HG02763 (cell line): Measurements from ENCODE around the gene C9orf78.

ENCODE experiments used
- ATAC-seq: cut with Tn5 transposase; IDR thresholded peaks from one replicate; pipeline ENCODE4 v1.9.1; 2021; ENCODE audit warnings: mild to moderate bottlenecking, moderate library complexity; ENCODE audit not compliant: unreplicated experiment

The C9orf78 gene

DNA sequence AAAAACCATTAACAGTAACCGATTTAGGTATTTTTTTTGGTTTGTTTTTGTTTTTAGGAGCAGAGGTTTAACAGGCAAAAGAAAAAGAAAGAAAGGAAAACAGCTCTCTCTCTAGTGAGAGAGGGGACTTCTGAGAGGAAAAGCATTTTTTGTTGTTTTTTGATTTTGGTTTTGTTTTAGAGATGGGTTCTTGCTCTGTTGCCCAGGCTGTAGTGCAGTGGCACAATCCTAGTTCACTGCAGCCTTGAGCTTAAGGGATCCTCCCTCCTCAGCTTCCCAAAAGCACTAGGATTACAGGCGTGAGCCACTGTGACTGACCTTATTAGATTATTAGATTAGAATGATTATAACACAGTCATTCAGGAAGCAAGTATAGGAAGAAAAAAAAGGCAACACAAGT is 10.3 kb upstream of the C9orf78 start:
- ATAC-seq = no peak

DNA sequence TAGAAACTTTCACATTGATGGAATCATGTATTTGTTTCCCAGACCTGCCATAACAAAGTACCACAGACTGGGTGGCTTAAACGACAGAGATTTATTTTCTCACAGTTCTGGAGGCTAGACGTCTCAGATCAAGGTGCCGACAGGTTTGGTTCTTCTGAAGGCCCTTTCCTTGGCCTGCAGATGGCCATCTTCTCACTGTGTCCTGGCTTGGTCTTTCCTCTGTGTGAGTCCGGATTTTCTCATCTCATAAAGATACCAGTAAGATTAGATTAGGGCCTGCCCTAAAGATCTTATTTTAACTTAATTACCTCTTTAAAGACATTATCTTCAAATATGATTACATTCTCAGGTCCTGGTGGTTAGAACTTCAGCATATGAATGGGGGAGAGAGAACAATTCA is 6.0 kb upstream of the C9orf78 start:
- ATAC-seq = no peak

DNA sequence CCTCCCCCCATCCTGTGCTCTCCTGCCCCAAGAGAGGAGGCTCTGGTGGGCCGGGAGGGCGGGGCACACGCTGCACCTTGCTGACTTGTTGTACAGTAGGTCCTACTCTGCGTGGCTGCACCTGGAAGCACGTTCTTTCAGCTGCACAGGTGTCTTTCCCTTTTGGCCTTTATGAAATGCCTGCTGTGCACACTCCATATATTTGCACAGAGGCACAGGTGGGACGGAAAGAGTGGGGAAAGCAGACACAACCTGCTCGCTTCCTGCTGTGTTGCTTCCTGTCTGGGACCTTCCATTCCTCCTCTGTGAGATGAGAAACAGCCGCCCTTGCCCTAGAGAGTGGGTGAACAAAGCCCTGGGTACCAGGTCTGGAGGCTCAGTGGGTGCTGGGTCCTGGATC is 5.0 kb upstream of the C9orf78 start:
- no peak for ATAC-seq

DNA sequence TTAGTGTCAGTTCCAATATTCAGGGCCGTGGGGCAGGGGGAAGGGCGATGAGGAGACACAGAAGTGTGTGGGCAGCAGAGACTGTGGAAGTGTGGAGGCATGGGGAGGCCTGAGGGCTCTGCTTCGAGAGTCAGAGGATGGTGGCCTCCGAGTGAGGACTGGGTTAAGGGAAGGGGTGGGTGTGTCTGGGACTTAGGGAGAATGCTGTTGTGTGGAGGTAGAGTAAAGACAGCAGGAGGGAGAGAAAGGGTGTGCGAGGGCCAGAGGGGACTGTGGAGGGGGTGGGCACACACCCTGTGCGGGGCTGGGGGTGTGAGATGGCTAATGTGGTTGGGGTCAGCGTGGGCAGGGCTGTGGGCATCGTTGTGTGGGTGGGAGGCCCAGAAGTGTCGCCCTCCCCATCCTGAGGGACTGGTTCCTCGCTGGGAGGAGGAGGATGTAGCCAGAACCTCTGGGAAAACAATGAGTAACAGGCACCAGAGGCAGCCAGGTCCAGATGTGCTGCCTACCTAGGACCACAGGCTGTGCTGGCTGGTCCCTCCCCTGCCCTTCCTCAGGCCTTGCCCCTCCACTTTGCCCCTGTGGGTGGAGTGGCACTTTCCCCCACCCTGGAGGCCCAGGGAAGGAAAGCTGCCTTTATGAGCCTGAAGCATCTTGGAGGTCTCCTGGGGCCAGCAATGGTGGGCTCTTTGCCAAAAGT is 4.4 kb upstream of the C9orf78 start:
- no peak for ATAC-seq

GRCh38 chr9:129838707-129839259 is 3.7 kb upstream of the C9orf78 start:
- ATAC-seq = no peak

- no peak for ATAC-seq
These were observed 1.4 kb upstream of the C9orf78 start for GRCh38 chr9:129836311-129837007.

GRCh38 chr9:129835860-129836223 is 767 bp upstream of the C9orf78 start:
- peak; percentile 1 for ATAC-seq

- ATAC-seq = peak; percentile 1
These were observed 467 bp downstream of the C9orf78 start for GRCh38 chr9:129834489-129835127.

DNA sequence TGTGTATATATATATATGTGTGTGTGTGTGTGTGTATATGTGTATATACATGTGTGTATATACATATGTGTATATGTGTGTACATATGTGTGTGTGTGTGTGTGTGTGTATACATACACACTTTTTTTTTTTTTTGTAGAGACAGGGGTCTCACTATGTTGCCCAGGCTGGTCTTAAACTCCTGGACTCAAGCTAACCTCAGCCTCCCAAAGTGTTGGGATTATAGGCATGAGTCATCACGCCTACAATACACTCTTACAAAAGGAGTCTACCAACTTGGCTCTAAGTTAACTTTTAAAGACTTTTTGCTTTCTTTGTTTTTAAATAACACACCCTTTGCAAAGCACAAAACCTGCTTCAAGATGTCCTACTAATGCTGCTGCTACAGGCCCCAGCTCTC is 2.1 kb downstream of the C9orf78 start:
- no peak for ATAC-seq

GRCh38 chr9:129828969-129829368 is 6.1 kb downstream of the C9orf78 start:
- no peak for ATAC-seq

DNA sequence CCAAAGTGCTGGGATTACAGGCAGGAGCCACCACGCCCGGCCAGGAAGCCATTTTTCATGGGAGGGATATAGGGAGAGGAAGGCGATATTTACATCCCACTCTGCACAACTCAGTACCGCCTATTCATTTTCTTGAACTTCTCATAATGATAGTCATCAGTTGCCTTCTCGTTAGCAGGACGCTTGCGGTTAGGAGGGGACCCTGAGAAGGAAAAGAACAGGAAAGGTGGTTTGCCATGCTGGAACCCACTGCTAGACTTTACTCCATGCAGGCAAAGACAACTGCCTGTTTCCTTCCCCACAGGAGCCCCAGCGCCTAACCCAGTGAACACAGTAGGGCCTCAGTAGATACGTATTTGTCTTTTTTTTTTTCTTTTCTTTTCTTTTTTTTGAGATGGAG is 7.0 kb downstream of the C9orf78 start:
- ATAC-seq = no peak

DNA sequence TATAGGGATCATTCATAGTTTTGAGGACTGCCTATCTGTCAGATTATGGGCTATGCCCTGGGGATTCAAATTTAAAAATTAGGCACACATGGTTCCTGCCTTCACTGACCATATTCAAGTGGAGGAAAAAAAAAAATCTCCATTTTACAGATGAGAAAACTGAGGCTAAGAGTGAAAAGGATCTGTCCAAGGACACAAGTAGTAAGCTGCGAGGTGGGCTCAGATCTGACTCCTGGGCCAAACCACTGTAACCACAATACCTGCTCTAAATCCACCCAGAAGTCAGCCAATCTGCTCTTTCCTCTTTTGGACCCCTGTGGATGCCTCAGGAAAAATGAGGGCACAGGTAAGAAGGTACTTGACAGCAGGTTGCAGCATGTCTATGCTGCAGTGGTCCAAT is 8.3 kb downstream of the C9orf78 start:
- no peak for ATAC-seq

GRCh38 chr9:129826344-129826743 is 8.7 kb downstream of the C9orf78 start:
- ATAC-seq = no peak

DNA sequence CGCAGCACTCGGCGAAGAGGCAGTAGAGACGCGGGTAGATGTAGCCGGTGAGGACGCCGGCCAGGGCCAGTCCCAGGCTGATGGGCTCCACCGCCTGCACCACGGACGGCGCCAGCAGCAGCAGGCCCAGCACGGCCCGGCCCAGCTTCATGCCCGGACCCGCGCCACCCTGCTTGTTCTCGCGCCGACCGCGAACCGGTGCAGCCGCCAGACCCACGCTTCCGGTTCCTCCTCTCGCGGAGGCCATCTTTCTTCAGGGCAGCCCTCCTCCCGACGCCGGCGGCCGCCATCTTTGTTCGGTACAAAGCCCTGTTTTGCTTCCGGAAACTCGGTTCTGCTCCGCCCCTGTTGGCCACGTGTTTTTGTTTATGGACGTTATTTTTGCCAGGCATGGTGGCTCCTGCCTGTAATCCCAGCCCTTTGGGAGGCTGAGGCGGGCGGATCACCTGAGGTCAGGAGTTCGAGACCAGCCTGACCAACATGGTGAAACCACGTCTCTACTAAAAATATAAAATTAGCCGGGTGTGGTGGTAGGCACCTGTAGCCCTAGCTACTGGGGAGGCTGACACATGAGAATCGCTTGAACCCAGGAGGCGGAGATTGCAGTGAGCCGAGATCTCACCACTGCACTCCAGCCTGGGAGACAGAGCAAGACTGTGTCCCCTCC is 11.0 kb downstream of the C9orf78 start, which contains the start of gene TOR1A:
TSS of gene TOR1A (minus strand) at position 202 of the 667 bp plus-strand sequence. CDS start at position 151, 51 bp downstream.
- ATAC-seq = peak; percentile 88

DNA sequence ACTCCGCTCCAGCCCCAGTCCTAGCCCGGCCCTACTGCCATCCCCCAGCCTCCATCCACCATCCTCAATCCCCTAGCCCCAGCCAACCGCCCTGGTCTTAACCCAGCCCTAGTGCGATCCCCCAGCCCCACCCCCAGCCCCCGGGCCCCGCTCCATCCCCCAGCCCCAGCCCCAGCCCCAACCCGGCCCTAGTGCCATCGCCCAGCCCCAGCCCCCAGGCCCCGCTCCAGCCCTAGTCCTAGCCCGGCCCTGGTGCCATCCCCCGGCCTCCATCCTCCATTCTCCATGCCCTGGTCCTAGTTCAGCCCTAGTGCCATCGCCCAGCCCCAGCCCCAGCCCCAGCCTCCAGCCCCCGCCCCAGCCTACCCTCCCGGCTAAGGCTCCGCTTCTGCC is 11.5 kb downstream of the C9orf78 start:
- ATAC-seq = no peak

GRCh38 chr9:129822898-129823541 is 12.1 kb downstream of the C9orf78 start:
- ATAC-seq = no peak

DNA sequence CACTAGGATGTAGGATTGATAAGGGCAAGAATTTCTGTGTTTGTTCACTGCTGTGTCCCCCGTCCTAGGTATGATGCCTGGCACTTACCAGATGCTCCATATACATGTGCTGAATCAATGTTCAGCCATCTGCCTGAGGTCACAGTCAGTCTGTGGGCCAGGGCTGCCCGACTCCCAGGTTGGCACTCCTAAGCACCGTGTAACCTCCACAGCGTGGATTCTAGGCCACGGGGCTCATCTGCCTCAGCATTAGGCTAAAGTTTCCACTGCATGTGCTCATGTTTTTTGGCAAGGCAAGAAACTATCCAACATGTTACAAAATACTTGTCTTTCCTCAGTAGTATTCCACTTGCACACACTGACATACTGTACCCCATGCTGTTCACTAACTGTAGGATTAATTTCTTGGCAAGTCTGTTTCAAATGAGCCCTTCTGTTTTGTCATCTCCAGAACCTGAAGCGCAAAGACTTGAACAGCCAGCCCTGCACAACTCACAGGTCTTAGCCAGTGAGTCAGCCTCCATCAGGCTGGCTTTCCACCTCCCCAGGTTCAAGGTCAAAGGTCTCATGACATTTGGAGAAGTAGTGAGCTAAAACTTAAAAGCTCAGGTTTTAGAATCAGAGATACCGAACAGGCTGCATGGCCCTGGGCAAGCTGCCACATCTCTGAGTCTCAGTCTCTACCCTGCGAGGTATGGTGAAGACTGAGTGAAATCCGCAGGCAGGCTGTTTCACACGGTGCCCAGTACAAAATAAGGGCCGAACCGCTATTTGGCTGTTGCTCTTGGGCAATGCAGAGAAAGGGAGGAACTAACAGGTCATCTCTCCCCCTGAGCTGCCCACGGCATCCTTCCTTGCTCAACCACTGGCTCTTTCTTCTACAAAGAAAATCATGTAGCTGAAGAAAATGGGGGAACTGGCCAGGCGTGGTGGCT is 18.3 kb downstream of the C9orf78 start:
- no peak for ATAC-seq

GRCh38 chr9:129815278-129815677 is 19.8 kb downstream of the C9orf78 start:
- ATAC-seq = no peak

DNA sequence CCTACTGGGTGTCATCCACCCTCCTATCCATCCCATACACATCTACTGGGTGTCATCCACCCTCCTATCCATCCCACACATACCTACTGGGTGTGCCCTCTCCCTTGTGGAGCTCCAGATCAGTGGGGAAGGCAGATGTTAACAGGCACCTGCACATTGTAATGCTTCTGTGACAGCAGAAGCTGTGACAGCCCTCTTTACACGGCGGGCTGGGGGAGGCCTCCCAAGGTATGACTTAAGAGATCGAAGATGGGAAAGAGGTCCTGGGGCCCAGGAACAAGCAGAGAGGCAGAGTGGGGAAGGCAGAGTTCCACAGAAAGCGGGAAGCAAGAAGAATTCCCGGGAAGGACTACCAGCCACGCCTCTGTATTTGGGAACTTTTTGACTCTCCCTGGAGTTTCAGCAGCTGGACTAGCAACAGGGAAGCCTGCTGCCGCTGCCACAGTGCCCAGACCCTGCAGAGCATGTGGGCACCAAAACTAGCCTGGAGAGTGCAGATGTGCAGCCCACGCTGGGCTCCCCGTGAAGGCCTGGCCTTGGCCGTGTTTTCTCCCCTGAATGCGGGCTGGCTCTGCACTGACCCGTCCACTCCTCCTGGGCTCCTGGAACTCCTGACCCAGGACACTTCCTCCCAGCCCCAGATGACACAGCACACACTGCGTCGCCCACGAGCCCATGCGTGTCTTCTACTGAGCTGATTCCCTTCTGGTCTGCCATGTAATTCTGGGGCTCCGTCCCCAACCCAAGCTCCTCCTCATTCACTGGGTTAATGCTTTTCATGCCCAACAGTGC is 20.4 kb downstream of the C9orf78 start:
- ATAC-seq = no peak
